ENCODE results near the gene CHN1. TPM values are rescaled to one million over a fixed set of nuclear protein-coding genes. Genes with fewer than 3 reads are reported as not detected.

CHN1 gene
- total RNA-seq, 1 donor from 2014 or later = 26.3 TPM

GRCh38 chr2:174752403-174753037 is 252.7 kb downstream of the CHN1 start:
- H3K27ac Mint-ChIP-seq (ENCODE audit: unreplicated experiment) = no peak overlapping the region
- no peak for TF ChIP-seq CTCF (IDR thresholded peaks at IDR 0.05; ENCODE audit: unreplicated experiment)
- H3K36me3 Mint-ChIP-seq (ENCODE audit: low read depth, unreplicated experiment) = no peaks in the 10 kb centered on the region
- H3K27me3 Mint-ChIP-seq (ENCODE audit: unreplicated experiment) = peaks cover 2% of the 10 kb centered on the region
- no peaks in the 10 kb centered on the region for H3K4me1 Mint-ChIP-seq (ENCODE audit: unreplicated experiment)
- no peak for DNase-seq (ENCODE audit: low spot score)
- H3K4me3 Mint-ChIP-seq (ENCODE audit: unreplicated experiment) = no peak overlapping the region
- no peaks in the 10 kb centered on the region for H3K9me3 Mint-ChIP-seq (ENCODE audit: unreplicated experiment)

GRCh38 chr2:174750923-174751441 is 254.2 kb downstream of the CHN1 start:
- no peaks in the 10 kb centered on the region for H3K36me3 Mint-ChIP-seq (ENCODE audit: low read depth, unreplicated experiment)
- no peak for TF ChIP-seq CTCF (IDR thresholded peaks at IDR 0.05; ENCODE audit: unreplicated experiment)
- no peaks in the 10 kb centered on the region for H3K9me3 Mint-ChIP-seq (ENCODE audit: unreplicated experiment)
- H3K4me3 Mint-ChIP-seq (ENCODE audit: unreplicated experiment) = no peak overlapping the region
- no peaks in the 10 kb centered on the region for H3K4me1 Mint-ChIP-seq (ENCODE audit: unreplicated experiment)
- no peak for DNase-seq (ENCODE audit: low spot score)
- no peak overlapping the region for H3K27ac Mint-ChIP-seq (ENCODE audit: unreplicated experiment)
- H3K27me3 Mint-ChIP-seq (ENCODE audit: unreplicated experiment) = peaks cover 2% of the 10 kb centered on the region

- Mint-ChIP-seq H3K4me3 (ENCODE audit: unreplicated experiment) (no peak overlapping the region), H3K27me3 (ENCODE audit: unreplicated experiment) (peaks cover 2% of the 10 kb centered on the region), H3K27ac (ENCODE audit: unreplicated experiment) (no peak overlapping the region), H3K4me1 (ENCODE audit: unreplicated experiment) (no peaks in the 10 kb centered on the region), H3K9me3 (ENCODE audit: unreplicated experiment) (no peaks in the 10 kb centered on the region), H3K36me3 (ENCODE audit: low read depth, unreplicated experiment) (no peaks in the 10 kb centered on the region)
- TF ChIP-seq CTCF (IDR thresholded peaks at IDR 0.05; ENCODE audit: unreplicated experiment) = no peak
- DNase-seq (ENCODE audit: low spot score) = no peak
These were observed 255.4 kb downstream of the CHN1 start for GRCh38 chr2:174749793-174750192.

GRCh38 chr2:174748948-174749347 is 256.2 kb downstream of the CHN1 start:
- no peak overlapping the region for H3K4me3 Mint-ChIP-seq (ENCODE audit: unreplicated experiment)
- no peaks in the 10 kb centered on the region for H3K36me3 Mint-ChIP-seq (ENCODE audit: low read depth, unreplicated experiment)
- TF ChIP-seq CTCF (IDR thresholded peaks at IDR 0.05; ENCODE audit: unreplicated experiment) = peak; percentile 84
- H3K27ac Mint-ChIP-seq (ENCODE audit: unreplicated experiment) = no peak overlapping the region
- peak; percentile 79 for DNase-seq (ENCODE audit: low spot score)
- no peaks in the 10 kb centered on the region for H3K9me3 Mint-ChIP-seq (ENCODE audit: unreplicated experiment)
- H3K27me3 Mint-ChIP-seq (ENCODE audit: unreplicated experiment) = peaks cover 2% of the 10 kb centered on the region
- no peaks in the 10 kb centered on the region for H3K4me1 Mint-ChIP-seq (ENCODE audit: unreplicated experiment)

Other genes starting within 250 kb of the CHN1 start
- gene CHRNA1, start 240.9 kb downstream of the CHN1 start, total RNA-seq (ENCODE audit: unreplicated experiment) = 0.41 TPM
- gene ATF2, start 162.8 kb upstream of the CHN1 start, total RNA-seq (ENCODE audit: unreplicated experiment) = 63.3 TPM
- 207 TPM for gene ATP5MC3, start 176.3 kb upstream of the CHN1 start, total RNA-seq (ENCODE audit: unreplicated experiment)